HepG2 (cell line): Measurements from ENCODE around the gene POLR3E. TPM values are rescaled to one million over a fixed set of nuclear protein-coding genes. Genes with fewer than 3 reads are reported as not detected.

Experiments used
- ARNT ChIP-seq: fragments of 450-650 bp; IDR thresholded peaks from 2 replicates; pipeline ENCODE4 v1.6.1; 2017
- BORCS8-MEF2B ChIP-seq: sonication (generic); formaldehyde crosslinking; IDR thresholded peaks from 2 replicates; pipeline ENCODE4 v1.8.0; 2022; ENCODE audit warnings: mild to moderate bottlenecking, missing genetic modification reagents
- FOXP1 ChIP-seq, 2 experiments: fragments of 450-650 bp in 1 of 2; IDR thresholded peaks; 2 replicates each; pipeline ENCODE4 v1.6.1; 2017 to 2018; ENCODE audit warnings: antibody characterized with exemption in 1 of 2
- HOXD1 ChIP-seq: sonication (generic); formaldehyde crosslinking; IDR thresholded peaks from 2 replicates; pipeline ENCODE4 v1.5.0; 2020; ENCODE audit warnings: missing genetic modification reagents
- KDM2A ChIP-seq: sonication (generic); formaldehyde crosslinking; IDR thresholded peaks from 2 replicates; pipeline ENCODE4 v1.4.0; 2020; ENCODE audit warnings: low read depth, missing genetic modification reagents, borderline replicate concordance
- KMT2B ChIP-seq: IDR thresholded peaks from 2 replicates; pipeline ENCODE4 v1.6.1; 2016; ENCODE audit warnings: missing genetic modification reagents, missing compliant biosample characterization
- MATR3 ChIP-seq: sonication (generic); formaldehyde crosslinking; IDR thresholded peaks from 2 replicates; pipeline ENCODE4 v1.4.0; 2020; ENCODE audit warnings: missing genetic modification reagents
- MTF1 ChIP-seq: sonication (generic); formaldehyde crosslinking; IDR thresholded peaks from 2 replicates; pipeline ENCODE4 v1.5.0; 2020; ENCODE audit warnings: missing genetic modification reagents
- NR2F1 ChIP-seq, 2 experiments: fragments of 450-650 bp in 1 of 2; formaldehyde crosslinking in 1 of 2; IDR thresholded peaks; 2 replicates each; pipeline versions ENCODE4 v1.5.0 to v1.6.1; 2016 to 2020; ENCODE audit warnings: mild to moderate bottlenecking in 1 of 2, missing compliant biosample characterization in 1 of 2, missing genetic modification reagents in 1 of 2, moderate library complexity in 1 of 2
- RARA ChIP-seq: IDR thresholded peaks from 2 replicates; pipeline ENCODE4 v1.6.1; 2016; ENCODE audit warnings: missing genetic modification reagents, missing compliant biosample characterization
- SNAPC2 ChIP-seq: sonication (generic); formaldehyde crosslinking; IDR thresholded peaks from 2 replicates; pipeline ENCODE4 v1.8.1; 2022; ENCODE audit warnings: mild to moderate bottlenecking, missing genetic modification reagents
- ZBTB21 ChIP-seq: sonication (generic); formaldehyde crosslinking; IDR thresholded peaks from 2 replicates; pipeline ENCODE4 v1.4.0; 2020; ENCODE audit warnings: missing genetic modification reagents
- ZNF816 ChIP-seq: sonication (generic); formaldehyde crosslinking; IDR thresholded peaks from 2 replicates; pipeline ENCODE4 v1.8.0; 2022; ENCODE audit warnings: missing genetic modification reagents, mild to moderate bottlenecking, borderline replicate concordance
- ZSCAN9 ChIP-seq: IDR thresholded peaks from 2 replicates; pipeline ENCODE4 v1.6.1; 2016; ENCODE audit warnings: borderline replicate concordance
- polyA plus RNA-seq, 8 experiments: library from polyadenylated mRNA; depleted of rRNA in 3 of 8; stranded (reverse) in 7 of 8; unstranded in 1 of 8; fragments of >200 nt; fragmentation: Illumina TruSeq in 4 of 8; extraction: Trizol in 4 of 8; gene quantifications; 2 replicates each; pipeline versions ENCODE4 v1.2.1 to v1.2.3, GENCODE V29; 2011 to 2016; ENCODE audit warnings: low read depth in 4 of 8, missing spikeins in 1 of 8, mixed read lengths in 1 of 8; ENCODE audit not compliant: insufficient read depth in 1 of 8
- total RNA-seq, 5 experiments: library from RNA; depleted of rRNA; stranded (reverse); fragments of >200 nt; fragmentation: Illumina TruSeq; extraction: Trizol; gene quantifications; 2 replicates each; pipeline ENCODE4 v1.2.3, GENCODE V29; 2016; ENCODE audit warnings: low read depth in 1 of 5
- TF ChIP-seq, protein P1 (sequence below): sonication (generic); formaldehyde crosslinking; IDR thresholded peaks from 2 replicates; pipeline ENCODE4 v1.5.0; 2020; ENCODE audit warnings: mild to moderate bottlenecking, missing genetic modification reagents
- TF ChIP-seq, protein P2 (sequence below): IDR thresholded peaks from 2 replicates; pipeline ENCODE4 v1.6.1; 2016; ENCODE audit warnings: mild to moderate bottlenecking, missing biosample characterization, missing genetic modification reagents
- TF ChIP-seq, protein P3 (sequence below): sonication (generic); formaldehyde crosslinking; IDR thresholded peaks from 2 replicates; pipeline ENCODE4 v1.8.1; 2022; ENCODE audit warnings: low read depth, mild to moderate bottlenecking, missing genetic modification reagents
- TF ChIP-seq, protein P4 (sequence below): sonication (generic); formaldehyde crosslinking; IDR thresholded peaks from 2 replicates; pipeline ENCODE4 v1.9.0; 2022; ENCODE audit warnings: low read depth, missing genetic modification reagents
- TF ChIP-seq, protein P5 (sequence below): IDR thresholded peaks from 2 replicates; pipeline ENCODE4 v1.6.1; 2016
- TF ChIP-seq, protein P6 (sequence below): sonication (generic); formaldehyde crosslinking; IDR thresholded peaks from 2 replicates; pipeline ENCODE4 v1.8.0; 2022; ENCODE audit warnings: mild to moderate bottlenecking, missing genetic modification reagents, moderate library complexity
- TF ChIP-seq, protein P7 (sequence below): sonication (generic); formaldehyde crosslinking; IDR thresholded peaks from 2 replicates; pipeline ENCODE4 v1.8.0; 2022; ENCODE audit warnings: missing genetic modification reagents, mild to moderate bottlenecking, borderline replicate concordance

POLR3E gene
- total and polyA plus RNA-seq, 2 of the 13 experiments (the other 11 are each of a cell fraction or from before 2014, with no cell fraction given) = 135 to 262 TPM

DNA sequence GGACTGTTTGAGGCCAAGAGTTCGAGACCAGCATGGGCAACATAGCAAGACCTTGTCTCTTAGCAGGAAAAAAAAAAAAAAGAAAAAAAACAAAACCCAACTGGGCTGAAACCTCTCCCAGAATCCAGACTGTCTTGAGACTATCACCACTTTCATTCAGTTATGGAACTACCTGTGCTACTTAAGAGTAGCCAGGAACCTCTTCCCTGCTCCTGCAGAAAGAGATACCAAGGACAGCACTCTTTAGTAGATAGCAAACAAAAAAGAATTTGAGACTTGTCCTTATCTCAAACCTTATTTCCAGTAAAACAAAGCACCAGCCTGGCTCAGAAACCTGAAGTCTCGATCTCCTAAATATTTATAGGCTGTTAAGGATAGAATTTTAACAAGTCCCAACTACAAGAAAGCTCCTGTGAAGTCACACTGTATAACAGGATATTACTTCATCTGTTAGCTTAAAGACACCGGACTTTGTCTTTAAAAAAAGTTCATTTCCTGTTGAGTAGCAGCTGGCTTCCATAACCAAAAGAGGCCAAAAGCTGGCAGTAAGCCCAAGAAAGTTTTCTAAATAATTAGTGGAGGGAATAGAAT lies 72.1 kb downstream of the POLR3E start (continued):
- TF ChIP-seq ZNF816 (CRISPR knock-in tag) = no peak
- no peak for TF ChIP-seq KMT2B (CRISPR knock-in tag)
- no peak for TF ChIP-seq MATR3
- TF ChIP-seq, protein P1, sequence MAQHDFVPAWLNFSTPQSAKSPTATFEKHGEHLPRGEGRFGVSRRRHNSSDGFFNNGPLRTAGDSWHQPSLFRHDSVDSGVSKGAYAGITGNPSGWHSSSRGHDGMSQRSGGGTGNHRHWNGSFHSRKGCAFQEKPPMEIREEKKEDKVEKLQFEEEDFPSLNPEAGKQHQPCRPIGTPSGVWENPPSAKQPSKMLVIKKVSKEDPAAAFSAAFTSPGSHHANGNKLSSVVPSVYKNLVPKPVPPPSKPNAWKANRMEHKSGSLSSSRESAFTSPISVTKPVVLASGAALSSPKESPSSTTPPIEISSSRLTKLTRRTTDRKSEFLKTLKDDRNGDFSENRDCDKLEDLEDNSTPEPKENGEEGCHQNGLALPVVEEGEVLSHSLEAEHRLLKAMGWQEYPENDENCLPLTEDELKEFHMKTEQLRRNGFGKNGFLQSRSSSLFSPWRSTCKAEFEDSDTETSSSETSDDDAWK (CRISPR knock-in tag) = no peak
- no peak for TF ChIP-seq MTF1 (CRISPR knock-in tag)
- TF ChIP-seq, protein P2, sequence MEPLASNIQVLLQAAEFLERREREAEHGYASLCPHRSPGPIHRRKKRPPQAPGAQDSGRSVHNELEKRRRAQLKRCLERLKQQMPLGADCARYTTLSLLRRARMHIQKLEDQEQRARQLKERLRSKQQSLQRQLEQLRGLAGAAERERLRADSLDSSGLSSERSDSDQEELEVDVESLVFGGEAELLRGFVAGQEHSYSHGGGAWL (CRISPR knock-in tag) = no peak
- TF ChIP-seq RARA (CRISPR knock-in tag) = 0 out of 2 replicates have a peak, but pooled peaks have one; percentile 31
- TF ChIP-seq, protein P3, sequence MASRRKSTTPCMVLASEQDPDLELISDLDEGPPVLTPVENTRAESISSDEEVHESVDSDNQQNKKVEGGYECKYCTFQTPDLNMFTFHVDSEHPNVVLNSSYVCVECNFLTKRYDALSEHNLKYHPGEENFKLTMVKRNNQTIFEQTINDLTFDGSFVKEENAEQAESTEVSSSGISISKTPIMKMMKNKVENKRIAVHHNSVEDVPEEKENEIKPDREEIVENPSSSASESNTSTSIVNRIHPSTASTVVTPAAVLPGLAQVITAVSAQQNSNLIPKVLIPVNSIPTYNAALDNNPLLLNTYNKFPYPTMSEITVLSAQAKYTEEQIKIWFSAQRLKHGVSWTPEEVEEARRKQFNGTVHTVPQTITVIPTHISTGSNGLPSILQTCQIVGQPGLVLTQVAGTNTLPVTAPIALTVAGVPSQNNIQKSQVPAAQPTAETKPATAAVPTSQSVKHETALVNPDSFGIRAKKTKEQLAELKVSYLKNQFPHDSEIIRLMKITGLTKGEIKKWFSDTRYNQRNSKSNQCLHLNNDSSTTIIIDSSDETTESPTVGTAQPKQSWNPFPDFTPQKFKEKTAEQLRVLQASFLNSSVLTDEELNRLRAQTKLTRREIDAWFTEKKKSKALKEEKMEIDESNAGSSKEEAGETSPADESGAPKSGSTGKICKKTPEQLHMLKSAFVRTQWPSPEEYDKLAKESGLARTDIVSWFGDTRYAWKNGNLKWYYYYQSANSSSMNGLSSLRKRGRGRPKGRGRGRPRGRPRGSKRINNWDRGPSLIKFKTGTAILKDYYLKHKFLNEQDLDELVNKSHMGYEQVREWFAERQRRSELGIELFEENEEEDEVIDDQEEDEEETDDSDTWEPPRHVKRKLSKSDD = no peak
- TF ChIP-seq BORCS8-MEF2B (CRISPR knock-in tag) = no peak
- TF ChIP-seq, protein P4, sequence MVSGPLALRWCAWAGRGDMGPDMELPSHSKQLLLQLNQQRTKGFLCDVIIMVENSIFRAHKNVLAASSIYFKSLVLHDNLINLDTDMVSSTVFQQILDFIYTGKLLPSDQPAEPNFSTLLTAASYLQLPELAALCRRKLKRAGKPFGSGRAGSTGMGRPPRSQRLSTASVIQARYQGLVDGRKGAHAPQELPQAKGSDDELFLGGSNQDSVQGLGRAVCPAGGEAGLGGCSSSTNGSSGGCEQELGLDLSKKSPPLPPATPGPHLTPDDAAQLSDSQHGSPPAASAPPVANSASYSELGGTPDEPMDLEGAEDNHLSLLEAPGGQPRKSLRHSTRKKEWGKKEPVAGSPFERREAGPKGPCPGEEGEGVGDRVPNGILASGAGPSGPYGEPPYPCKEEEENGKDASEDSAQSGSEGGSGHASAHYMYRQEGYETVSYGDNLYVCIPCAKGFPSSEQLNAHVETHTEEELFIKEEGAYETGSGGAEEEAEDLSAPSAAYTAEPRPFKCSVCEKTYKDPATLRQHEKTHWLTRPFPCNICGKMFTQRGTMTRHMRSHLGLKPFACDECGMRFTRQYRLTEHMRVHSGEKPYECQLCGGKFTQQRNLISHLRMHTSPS = no peak
- TF ChIP-seq, protein P5, sequence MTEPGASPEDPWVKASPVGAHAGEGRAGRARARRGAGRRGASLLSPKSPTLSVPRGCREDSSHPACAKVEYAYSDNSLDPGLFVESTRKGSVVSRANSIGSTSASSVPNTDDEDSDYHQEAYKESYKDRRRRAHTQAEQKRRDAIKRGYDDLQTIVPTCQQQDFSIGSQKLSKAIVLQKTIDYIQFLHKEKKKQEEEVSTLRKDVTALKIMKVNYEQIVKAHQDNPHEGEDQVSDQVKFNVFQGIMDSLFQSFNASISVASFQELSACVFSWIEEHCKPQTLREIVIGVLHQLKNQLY = no peak
- TF ChIP-seq HOXD1 (CRISPR knock-in tag) = no peak
- no peak for TF ChIP-seq ARNT
- no peak for TF ChIP-seq SNAPC2
- TF ChIP-seq NR2F1 (CRISPR knock-in tag; IDR thresholded peaks at IDR 0.05) = no peak
- TF ChIP-seq FOXP1 (IDR thresholded peaks at IDR 0.05) = no peak
- peak; percentile 52; the same call in 1 of the 2 replicates for TF ChIP-seq FOXP1 (CRISPR knock-in tag; IDR thresholded peaks at IDR 0.05)
- TF ChIP-seq ZSCAN9 (CRISPR knock-in tag) = peak; percentile 41; the same call in 1 of the 2 replicates
- peak; percentile 99 for TF ChIP-seq ZBTB21
- TF ChIP-seq, protein P6, sequence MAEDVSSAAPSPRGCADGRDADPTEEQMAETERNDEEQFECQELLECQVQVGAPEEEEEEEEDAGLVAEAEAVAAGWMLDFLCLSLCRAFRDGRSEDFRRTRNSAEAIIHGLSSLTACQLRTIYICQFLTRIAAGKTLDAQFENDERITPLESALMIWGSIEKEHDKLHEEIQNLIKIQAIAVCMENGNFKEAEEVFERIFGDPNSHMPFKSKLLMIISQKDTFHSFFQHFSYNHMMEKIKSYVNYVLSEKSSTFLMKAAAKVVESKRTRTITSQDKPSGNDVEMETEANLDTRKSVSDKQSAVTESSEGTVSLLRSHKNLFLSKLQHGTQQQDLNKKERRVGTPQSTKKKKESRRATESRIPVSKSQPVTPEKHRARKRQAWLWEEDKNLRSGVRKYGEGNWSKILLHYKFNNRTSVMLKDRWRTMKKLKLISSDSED (CRISPR knock-in tag) = no peak
- no peak for TF ChIP-seq KDM2A (CRISPR knock-in tag)
- TF ChIP-seq, protein P7, sequence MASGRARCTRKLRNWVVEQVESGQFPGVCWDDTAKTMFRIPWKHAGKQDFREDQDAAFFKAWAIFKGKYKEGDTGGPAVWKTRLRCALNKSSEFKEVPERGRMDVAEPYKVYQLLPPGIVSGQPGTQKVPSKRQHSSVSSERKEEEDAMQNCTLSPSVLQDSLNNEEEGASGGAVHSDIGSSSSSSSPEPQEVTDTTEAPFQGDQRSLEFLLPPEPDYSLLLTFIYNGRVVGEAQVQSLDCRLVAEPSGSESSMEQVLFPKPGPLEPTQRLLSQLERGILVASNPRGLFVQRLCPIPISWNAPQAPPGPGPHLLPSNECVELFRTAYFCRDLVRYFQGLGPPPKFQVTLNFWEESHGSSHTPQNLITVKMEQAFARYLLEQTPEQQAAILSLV (CRISPR knock-in tag) = no peak
